Hematopoietic multipotent progenitor cell (in vitro differentiated cells): ENCODE data around the gene CERKL. TPM values are rescaled to one million over a fixed set of nuclear protein-coding genes. Genes with fewer than 3 reads are reported as not detected.
A peak's percentile ranks its signal among the peaks of the same experiment; 100 is the strongest.
"Not testable (repeated sequence)": the region's sequence is repeated elsewhere in the genome, so short reads cannot be mapped to it uniquely, and the experiment has no call there.

Experiments used
- DNase-seq, 3 donors: peaks; one replicate each; pipeline ENCODE4 v3.0.0-alpha.2; 2011 to 2015; ENCODE audit warnings: low read depth in 2 of 3, low spot score in 2 of 3
- total RNA-seq: library from RNA; depleted of rRNA; stranded (reverse); fragments of >200 nt; gene quantifications from one replicate; pipeline ENCODE4 v1.2.3, GENCODE V29; 2012

CERKL gene
- total RNA-seq, result under 0.01 TPM

GRCh38 chr2:181656450-181657291, at the start of gene CERKL:
Gene CERKL (minus strand): TSS chr2:181657105. CDS start chr2:181657006, 99 bp downstream.
- DNase-seq, result peak in 1 of 3 donors; percentile 34

- DNase-seq, result not testable (repeated sequence)
Measured at GRCh38 chr2:181702519-181702918, 45.6 kb upstream of the CERKL start.

GRCh38 chr2:181698223-181698622, 41.3 kb upstream of the CERKL start:
- no peak for DNase-seq

GRCh38 chr2:181697571-181697970, 40.7 kb upstream of the CERKL start:
- no peak for DNase-seq

GRCh38 chr2:181697126-181697525, 40.2 kb upstream of the CERKL start:
- DNase-seq, result no peak

GRCh38 chr2:181694271-181694670, 37.4 kb upstream of the CERKL start:
- DNase-seq, result no peak

- no peak for DNase-seq
Measured at GRCh38 chr2:181690860-181691259, 34.0 kb upstream of the CERKL start.

- no peak for DNase-seq
Measured at GRCh38 chr2:181686576-181687185, 29.8 kb upstream of the CERKL start.

GRCh38 chr2:181685150-181685688, 28.3 kb upstream of the CERKL start:
- no peak for DNase-seq

- DNase-seq, result no peak
Measured at GRCh38 chr2:181684454-181685149, 27.7 kb upstream of the CERKL start.

GRCh38 chr2:181683518-181684453, 26.9 kb upstream of the CERKL start:
- no peak for DNase-seq

- no peak for DNase-seq
Measured at GRCh38 chr2:181682795-181683517, 26.1 kb upstream of the CERKL start.

GRCh38 chr2:181682026-181682789, 25.3 kb upstream of the CERKL start:
- DNase-seq, result no peak

GRCh38 chr2:181680937-181681811, 24.3 kb upstream of the CERKL start:
- DNase-seq, result no peak

- no peak for DNase-seq
Measured at GRCh38 chr2:181680055-181680936, 23.4 kb upstream of the CERKL start, which contains the start of gene NEUROD1. Gene NEUROD1 (minus strand): TSS chr2:181680517. CDS start chr2:181678860, 1,657 bp downstream.

- no peak for DNase-seq
Measured at GRCh38 chr2:181679544-181679979, 22.7 kb upstream of the CERKL start.
